ENCODE measurements around the gene GMCL1. TPM values are rescaled to one million over a fixed set of nuclear protein-coding genes. Genes with fewer than 3 reads are reported as not detected.

GMCL1 gene
- total RNA-seq, 4 donors from 2014 or later, result 11.9 to 15.6 (median 13.4) TPM

GRCh38 chr2:69831354-69831905 lies 2.0 kb downstream of the GMCL1 start:
- intact Hi-C loops (cut with DNase I), result no loop called here
- no peaks in the 10 kb centered on the region for H3K27me3 ChIP-seq
- H3K4me1 ChIP-seq, result peaks cover 7 to 40% (median 17%) of the 10 kb centered on the region in 3 donors
- no peak overlapping the region for H3K27ac ChIP-seq
- DNase-seq, result no peak
- H3K9me3 ChIP-seq, result no peaks in the 10 kb centered on the region
- no peaks in the 10 kb centered on the region for H3K36me3 ChIP-seq
- TF ChIP-seq, protein P1, sequence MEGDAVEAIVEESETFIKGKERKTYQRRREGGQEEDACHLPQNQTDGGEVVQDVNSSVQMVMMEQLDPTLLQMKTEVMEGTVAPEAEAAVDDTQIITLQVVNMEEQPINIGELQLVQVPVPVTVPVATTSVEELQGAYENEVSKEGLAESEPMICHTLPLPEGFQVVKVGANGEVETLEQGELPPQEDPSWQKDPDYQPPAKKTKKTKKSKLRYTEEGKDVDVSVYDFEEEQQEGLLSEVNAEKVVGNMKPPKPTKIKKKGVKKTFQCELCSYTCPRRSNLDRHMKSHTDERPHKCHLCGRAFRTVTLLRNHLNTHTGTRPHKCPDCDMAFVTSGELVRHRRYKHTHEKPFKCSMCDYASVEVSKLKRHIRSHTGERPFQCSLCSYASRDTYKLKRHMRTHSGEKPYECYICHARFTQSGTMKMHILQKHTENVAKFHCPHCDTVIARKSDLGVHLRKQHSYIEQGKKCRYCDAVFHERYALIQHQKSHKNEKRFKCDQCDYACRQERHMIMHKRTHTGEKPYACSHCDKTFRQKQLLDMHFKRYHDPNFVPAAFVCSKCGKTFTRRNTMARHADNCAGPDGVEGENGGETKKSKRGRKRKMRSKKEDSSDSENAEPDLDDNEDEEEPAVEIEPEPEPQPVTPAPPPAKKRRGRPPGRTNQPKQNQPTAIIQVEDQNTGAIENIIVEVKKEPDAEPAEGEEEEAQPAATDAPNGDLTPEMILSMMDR (IDR thresholded peaks at IDR 0.05), result no peak
- TF ChIP-seq POLR2A (IDR thresholded peaks at IDR 0.05), result no peak
- WGBS, 2 donors, result 88 to 94% methylated on average over 6 of the region's 6 CpGs
- no peak overlapping the region for H3K4me3 ChIP-seq

DNA sequence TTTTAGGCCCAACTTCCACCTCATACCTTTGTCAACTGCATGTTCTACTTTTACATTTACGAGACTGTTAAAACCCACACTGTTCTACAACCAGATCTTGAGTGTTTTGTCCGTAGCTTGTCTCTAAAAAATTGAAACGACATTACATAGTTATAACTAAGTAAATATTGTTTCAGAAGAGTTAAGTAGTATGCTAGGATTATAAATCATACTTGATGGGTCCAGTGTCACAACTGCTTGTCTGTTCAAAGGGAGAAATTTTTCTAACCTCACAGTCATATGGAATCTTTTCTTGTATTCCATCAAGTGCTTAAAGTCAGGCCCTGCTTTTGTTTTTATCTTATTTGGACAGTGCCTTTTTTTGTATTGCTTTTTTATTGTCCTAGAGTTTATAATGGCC lies 4.3 kb downstream of the GMCL1 start:
- no peak for DNase-seq
- Histone ChIP-seq H3K27ac (no peak overlapping the region), H3K4me1 (peaks cover 7 to 35% (median 15%) of the 10 kb centered on the region in 3 donors), H3K36me3 (peaks cover 0 to 11% (median 0%) of the 10 kb centered on the region in 3 donors), H3K9me3 (no peaks in the 10 kb centered on the region), H3K4me3 (no peak overlapping the region), H3K27me3 (no peaks in the 10 kb centered on the region)
- intact Hi-C loops (cut with DNase I), result no loop called here
- WGBS, 2 donors, result 77 to 90% methylated on average over 3 of the region's 3 CpGs
- TF ChIP-seq, protein P1 (IDR thresholded peaks at IDR 0.05), result no peak
- no peak for TF ChIP-seq POLR2A (IDR thresholded peaks at IDR 0.05)

DNA sequence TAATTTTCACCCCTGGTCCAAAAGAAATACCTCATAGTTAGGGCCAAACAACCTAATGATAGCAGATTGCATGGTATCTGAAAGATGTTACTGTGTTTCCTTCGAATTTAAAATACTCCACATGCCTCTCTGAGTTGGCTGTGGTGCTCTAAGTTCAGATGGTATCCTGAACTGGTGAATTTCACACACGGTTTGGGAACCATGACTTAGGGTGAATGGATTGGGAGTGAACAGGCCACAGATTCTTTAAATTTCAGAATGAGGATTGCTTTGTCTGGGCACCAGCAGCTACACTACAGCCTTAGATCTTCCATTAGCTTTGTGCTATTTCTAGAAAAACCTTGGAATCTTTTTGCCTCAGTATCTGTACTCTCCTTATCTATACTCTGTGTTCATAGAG lies 6.2 kb downstream of the GMCL1 start:
- WGBS, 2 donors, result 91 to 96% methylated on average over 2 of the region's 2 CpGs
- H3K36me3 ChIP-seq, result peaks cover 0 to 30% (median 0%) of the 10 kb centered on the region in 3 donors
- TF ChIP-seq POLR2A (IDR thresholded peaks at IDR 0.05), result no peak
- TF ChIP-seq, protein P1 (IDR thresholded peaks at IDR 0.05), result no peak
- intact Hi-C loops (cut with DNase I), result no loop called here
- H3K9me3 ChIP-seq, result no peaks in the 10 kb centered on the region
- no peak for DNase-seq
- H3K4me1 ChIP-seq, result peaks cover 4 to 24% (median 12%) of the 10 kb centered on the region in 3 donors
- H3K27ac ChIP-seq, result no peak overlapping the region
- H3K27me3 ChIP-seq, result no peaks in the 10 kb centered on the region
- no peak overlapping the region for H3K4me3 ChIP-seq

GRCh38 chr2:69836316-69836715 lies 6.9 kb downstream of the GMCL1 start:
- H3K9me3 ChIP-seq, result no peaks in the 10 kb centered on the region
- DNase-seq, result no peak
- H3K4me1 ChIP-seq, result peaks cover 4 to 18% (median 5%) of the 10 kb centered on the region in 3 donors
- TF ChIP-seq, protein P1 (IDR thresholded peaks at IDR 0.05), result no peak
- TF ChIP-seq POLR2A (IDR thresholded peaks at IDR 0.05), result no peak
- peaks cover 0 to 37% (median 0%) of the 10 kb centered on the region in 3 donors for H3K36me3 ChIP-seq
- intact Hi-C loops (cut with DNase I), result no loop called here
- H3K4me3 ChIP-seq, result no peak overlapping the region
- WGBS, 2 donors, result 76 to 77% methylated on average over 5 of the region's 5 CpGs
- H3K27ac ChIP-seq, result no peak overlapping the region
- H3K27me3 ChIP-seq, result no peaks in the 10 kb centered on the region

GRCh38 chr2:69837533-69837932 lies 8.1 kb downstream of the GMCL1 start:
- H3K27ac ChIP-seq, result no peak overlapping the region
- TF ChIP-seq, protein P1 (IDR thresholded peaks at IDR 0.05), result no peak
- no peak for TF ChIP-seq POLR2A (IDR thresholded peaks at IDR 0.05)
- WGBS, 2 donors, result 91 to 94% methylated on average over 2 of the region's 2 CpGs
- H3K4me1 ChIP-seq, result peaks cover 0 to 6% (median 4%) of the 10 kb centered on the region in 3 donors
- H3K27me3 ChIP-seq, result no peaks in the 10 kb centered on the region
- no peak for DNase-seq
- no peaks in the 10 kb centered on the region for H3K9me3 ChIP-seq
- H3K4me3 ChIP-seq, result no peak overlapping the region
- intact Hi-C loops (cut with DNase I), result no loop called here
- H3K36me3 ChIP-seq, result peaks cover 0 to 45% (median 0%) of the 10 kb centered on the region in 3 donors
